Vagina (tissue), 2 donors: ENCODE data around the gene PACRG.

ENCODE experiments used
- POLR2A ChIP-seq, 2 donors: fragments of 450-650 bp; IDR thresholded peaks; one replicate each; pipeline ENCODE4 v1.6.1; 2017; ENCODE audit warnings: antibody characterized with exemption in 2 of 2, mild to moderate bottlenecking in 2 of 2, moderate library complexity in 2 of 2
- TF ChIP-seq, protein P1 (sequence below), 3 experiments: fragments of 450-650 bp in 2 of 3; fragments of 200-600 bp in 1 of 3; sonication (generic) in 1 of 3; IDR thresholded peaks; one replicate each; pipeline ENCODE4 v1.5.1; 2017 to 2019; ENCODE audit warnings: antibody characterized with exemption in 3 of 3, mild to moderate bottlenecking in 2 of 3, moderate library complexity in 2 of 3

- TF ChIP-seq, protein P1, sequence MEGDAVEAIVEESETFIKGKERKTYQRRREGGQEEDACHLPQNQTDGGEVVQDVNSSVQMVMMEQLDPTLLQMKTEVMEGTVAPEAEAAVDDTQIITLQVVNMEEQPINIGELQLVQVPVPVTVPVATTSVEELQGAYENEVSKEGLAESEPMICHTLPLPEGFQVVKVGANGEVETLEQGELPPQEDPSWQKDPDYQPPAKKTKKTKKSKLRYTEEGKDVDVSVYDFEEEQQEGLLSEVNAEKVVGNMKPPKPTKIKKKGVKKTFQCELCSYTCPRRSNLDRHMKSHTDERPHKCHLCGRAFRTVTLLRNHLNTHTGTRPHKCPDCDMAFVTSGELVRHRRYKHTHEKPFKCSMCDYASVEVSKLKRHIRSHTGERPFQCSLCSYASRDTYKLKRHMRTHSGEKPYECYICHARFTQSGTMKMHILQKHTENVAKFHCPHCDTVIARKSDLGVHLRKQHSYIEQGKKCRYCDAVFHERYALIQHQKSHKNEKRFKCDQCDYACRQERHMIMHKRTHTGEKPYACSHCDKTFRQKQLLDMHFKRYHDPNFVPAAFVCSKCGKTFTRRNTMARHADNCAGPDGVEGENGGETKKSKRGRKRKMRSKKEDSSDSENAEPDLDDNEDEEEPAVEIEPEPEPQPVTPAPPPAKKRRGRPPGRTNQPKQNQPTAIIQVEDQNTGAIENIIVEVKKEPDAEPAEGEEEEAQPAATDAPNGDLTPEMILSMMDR (IDR thresholded peaks at IDR 0.05): no peak
- no peak for TF ChIP-seq POLR2A (IDR thresholded peaks at IDR 0.05)
Observed at GRCh38 chr6:163289447-163289846, 561.7 kb downstream of the PACRG start.
